HG03457 (cell line): ENCODE data around the gene P4HTM.

Source experiments
- ATAC-seq: cut with Tn5 transposase; IDR thresholded peaks from one replicate; pipeline ENCODE4 v1.9.1; 2021; ENCODE audit warnings: moderate number of reproducible peaks; ENCODE audit not compliant: unreplicated experiment

The P4HTM gene

GRCh38 chr3:48983096-48983495 is 6.9 kb upstream of the P4HTM start:
- ATAC-seq, result no peak

GRCh38 chr3:48984663-48985062 is 5.4 kb upstream of the P4HTM start:
- ATAC-seq, result no peak

GRCh38 chr3:48985831-48986376 is 4.1 kb upstream of the P4HTM start:
- ATAC-seq, result no peak

DNA sequence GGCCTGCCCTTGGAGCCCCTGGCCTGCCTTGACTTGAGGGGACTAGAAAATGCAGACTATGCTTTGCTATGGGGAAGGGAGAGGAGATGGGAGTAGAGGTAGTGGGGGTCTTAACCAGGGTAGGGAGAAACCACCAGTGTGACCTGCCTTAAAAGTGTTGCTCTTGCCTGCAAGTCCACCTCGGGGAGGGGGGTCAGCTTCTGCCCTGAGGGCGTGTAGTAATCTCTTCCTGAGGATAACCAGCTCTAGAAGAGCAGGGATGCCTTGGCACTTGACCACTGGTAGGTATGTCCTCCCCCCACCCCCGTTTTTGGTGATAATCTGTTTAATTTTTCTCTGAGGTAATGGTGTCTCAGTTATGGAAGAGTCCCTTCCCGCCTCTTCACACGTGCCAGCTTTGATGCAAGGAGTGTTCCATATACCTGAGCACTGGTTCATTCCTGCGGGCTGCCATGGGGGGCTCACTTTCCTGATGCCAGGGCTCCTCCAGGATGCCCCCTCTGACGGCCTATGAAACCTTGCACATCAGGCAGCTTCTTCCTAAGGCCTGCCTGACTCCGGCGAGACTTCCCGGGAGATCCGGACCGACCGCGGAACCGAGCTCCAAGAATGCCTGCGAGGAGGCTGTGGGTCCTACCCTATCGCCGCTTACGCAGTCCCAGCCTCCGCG is 780 bp upstream of the P4HTM start:
- no peak for ATAC-seq

- ATAC-seq, result peak; percentile 3
Observed at GRCh38 chr3:48990636-48991469, 812 bp downstream of the P4HTM start.

GRCh38 chr3:48991851-48992545 is 2.0 kb downstream of the P4HTM start:
- no peak for ATAC-seq

GRCh38 chr3:48993834-48994233 is 3.8 kb downstream of the P4HTM start:
- ATAC-seq, result no peak

DNA sequence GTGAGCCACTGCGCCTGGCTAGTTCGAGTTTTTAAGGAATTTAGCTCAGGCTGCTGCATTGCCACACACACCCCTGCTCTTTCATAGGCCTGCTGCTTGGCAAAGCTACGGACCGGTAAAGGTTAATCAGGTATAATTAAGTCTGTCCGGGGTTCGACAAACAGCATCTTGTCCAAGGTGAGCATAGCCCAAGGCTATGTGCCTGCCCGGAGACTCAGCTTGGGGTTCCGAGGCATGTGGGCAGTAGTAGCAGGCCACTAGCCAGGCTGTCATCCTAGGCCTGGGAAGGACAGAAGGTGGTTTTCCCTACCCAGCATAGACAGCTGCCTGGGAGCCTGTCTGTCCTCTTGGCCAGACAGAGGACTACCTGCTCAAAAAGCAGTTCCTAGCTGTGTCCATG is 6.6 kb downstream of the P4HTM start:
- no peak for ATAC-seq

DNA sequence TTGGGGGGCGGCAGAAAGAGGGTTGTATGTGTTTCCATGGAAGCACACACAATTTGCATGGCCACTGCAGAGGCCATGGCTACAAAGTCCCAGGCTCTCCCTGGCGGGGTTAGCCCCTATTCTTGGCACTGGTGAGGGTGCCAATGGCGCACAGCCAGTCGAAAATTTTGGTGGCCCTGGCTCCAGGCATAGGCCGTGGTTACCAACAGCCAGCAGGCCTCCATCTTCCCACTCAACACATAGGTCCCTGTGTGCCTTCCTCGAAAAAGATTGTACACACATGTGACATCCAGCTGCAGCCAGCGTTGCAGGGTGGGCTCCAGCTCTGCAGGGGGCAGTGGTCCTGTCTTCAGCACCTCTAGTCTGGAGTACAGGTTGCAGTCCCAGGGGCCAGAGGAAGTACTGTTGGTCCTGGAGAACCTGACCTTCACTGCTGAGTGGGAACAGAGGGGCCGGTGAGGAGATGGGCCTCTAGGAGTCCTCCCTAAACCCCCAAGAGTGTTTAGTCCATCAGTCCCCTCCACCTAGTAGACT is 7.1 kb downstream of the P4HTM start:
- no peak for ATAC-seq

- ATAC-seq, result no peak
Observed at GRCh38 chr3:48997714-48998637, 7.9 kb downstream of the P4HTM start.

DNA sequence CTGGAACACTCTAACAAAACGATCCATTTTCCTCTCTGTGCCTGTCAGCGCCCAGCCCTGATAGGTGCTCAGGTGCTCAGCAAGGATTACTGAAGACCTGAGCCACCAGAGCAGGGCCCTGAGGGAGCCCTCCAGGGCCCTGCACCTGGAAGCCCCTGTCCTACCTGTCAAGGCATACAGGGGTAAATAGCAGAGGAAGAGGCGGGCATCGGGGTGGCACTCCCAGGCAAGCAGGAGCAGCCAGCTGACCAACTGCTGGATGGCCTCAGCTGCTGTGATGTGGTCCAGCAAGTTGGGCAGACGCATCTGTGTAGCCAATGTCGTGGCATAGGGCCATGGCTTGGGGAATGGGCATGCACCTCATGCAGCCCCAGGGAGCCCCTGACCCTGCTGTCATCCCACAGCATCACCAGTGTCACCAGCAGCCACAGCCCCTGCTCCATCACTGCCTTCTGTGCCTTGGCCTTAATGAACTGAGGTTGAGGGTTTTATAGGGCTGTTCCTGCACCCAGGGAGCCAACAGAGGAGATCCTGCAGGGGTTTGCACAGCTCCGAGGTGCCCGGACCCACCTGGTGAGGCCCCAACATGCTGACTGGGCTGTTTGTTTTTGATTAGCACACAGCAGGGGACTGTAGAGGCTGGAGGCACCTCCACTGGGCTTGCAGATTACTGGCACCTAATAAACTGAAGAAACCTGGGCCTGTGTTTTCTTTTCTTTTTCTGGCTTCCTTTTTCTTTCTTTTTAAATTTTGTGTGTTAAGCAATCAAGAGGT is 9.2 kb downstream of the P4HTM start:
- no peak for ATAC-seq

- ATAC-seq, result no peak
Observed at GRCh38 chr3:49001155-49001554, 11.1 kb downstream of the P4HTM start.

DNA sequence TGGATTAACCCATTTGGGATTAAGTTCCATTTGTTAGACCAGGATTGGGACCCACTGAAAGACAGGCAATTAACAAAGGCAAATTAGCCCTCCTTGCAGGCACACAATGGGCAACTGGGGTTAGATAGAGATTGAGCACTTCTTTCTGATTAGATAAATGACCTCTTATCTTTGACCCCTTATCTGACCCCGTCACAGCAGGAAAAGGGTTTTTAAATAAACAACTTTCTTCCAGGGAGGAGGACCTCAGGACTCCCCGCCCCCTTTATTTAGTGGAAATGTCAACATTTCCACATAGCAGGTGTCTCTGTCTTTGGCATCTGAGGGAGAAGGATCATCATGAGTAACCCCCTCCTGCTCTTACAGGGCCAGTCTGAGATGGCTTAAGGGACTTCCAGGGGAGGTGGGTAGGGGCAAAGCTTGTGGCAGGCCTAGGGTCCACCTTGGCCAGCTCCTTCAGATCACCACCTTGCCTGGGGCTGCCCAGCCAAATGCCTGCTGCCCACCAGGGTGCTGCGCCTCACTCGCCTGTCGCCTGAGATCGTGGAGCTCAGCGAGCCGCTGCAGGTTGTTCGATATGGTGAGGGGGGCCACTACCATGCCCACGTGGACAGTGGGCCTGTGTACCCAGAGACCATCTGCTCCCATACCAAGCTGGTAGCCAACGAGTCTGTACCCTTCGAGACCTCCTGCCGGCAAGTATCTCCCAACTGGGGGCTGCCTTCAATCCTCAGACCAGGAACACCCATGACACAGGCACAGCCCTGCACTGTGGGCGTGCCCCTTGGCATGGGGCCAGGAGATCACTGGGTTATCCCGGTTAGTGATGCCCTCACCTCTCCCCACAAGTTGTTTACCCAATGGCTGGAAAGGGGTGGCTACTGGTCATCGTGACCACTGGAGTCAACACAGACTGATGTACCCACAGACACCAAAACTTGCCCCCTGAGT is 14.6 kb downstream of the P4HTM start:
- no peak for ATAC-seq

- no peak for ATAC-seq
Observed at GRCh38 chr3:49005303-49005680, 15.3 kb downstream of the P4HTM start.

DNA sequence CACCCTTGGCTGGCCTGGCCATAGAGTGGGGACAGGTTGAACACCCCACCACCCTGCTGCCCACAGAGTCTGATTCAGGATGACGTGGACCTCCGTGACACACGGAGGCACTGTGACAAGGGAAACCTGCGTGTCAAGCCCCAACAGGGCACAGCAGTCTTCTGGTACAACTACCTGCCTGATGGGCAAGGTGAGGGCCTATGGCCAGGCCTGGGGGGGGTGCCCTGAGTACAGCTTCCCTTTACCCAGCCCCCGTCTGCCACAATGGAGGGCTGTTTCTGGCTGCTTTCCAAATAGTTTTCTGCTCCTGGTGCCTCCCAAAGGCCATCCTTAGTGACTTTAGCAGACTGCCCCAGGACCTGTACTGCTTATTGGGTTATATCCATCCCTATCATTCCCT is 16.0 kb downstream of the P4HTM start:
- no peak for ATAC-seq

DNA sequence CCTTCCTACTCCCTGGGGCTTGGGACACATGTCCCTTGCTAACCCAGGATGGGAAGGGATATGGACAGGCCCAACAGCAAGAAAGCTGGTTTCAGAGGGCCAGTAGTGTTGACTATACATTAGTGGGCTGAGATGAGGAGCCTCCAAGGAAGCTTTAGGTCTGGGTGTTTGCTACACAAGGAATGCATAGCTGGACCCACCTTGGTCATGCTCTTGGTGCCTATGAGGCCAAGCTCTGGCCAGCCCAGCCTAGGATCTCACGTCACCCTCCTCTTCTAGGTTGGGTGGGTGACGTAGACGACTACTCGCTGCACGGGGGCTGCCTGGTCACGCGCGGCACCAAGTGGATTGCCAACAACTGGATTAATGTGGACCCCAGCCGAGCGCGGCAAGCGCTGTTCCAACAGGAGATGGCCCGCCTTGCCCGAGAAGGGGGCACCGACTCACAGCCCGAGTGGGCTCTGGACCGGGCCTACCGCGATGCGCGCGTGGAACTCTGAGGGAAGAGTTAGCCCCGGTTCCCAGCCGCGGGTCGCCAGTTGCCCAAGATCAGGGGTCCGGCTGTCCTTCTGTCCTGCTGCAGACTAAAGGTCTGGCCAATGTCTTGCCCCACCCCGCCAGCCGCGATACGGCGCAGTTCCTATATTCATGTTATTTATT is 16.5 kb downstream of the P4HTM start:
- ATAC-seq, result no peak

DNA sequence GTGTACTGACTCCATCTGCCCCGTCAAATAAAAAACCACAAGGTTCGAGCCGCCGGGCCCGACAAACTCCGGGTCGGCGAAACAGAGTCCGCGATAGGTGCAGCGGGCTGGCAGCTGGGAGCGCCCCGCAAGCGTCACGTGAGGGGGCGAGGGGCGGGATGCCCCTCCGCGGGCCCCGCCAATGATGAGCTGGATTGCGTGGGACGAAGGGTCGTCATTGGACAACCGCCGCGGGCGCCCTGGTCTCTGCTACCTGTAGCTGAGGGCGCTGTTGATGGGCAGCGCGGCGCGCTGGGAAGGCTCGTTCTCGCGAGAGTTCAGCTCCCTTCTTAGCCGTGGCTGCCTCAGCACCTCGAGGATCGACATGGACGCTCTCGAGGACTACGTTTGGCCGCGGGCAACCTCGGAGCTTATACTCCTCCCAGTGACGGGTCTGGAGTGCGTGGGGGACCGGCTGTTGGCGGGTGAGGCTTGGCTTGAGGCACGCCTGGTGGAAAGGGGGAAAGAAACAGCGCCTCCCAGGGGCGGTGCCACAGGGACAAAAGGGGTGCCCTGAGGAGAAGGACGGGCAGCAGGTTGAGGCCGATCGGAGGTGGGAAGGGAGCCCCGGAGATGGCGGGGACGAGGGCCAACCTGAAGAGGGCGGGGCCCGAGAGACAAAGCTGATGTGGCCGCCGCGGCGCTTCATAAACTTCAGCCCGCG is 17.2 kb downstream of the P4HTM start, which contains the start of gene WDR6:
WDR6 (plus strand) TSS at position 324 of the 703 bp plus-strand sequence; CDS start at position 365, 41 bp downstream.
- ATAC-seq, result peak; percentile 73
